NB4 (cell line): ENCODE measurements around the gene PON2.

Experiments used
- MYC ChIP-seq: IDR thresholded peaks from 2 replicates; pipeline ENCODE4 v1.6.1; 2011; ENCODE audit warnings: low read depth, low read length
- POLR2A ChIP-seq: IDR thresholded peaks from 2 replicates; pipeline ENCODE4 v1.6.1; 2011; ENCODE audit warnings: mild to moderate bottlenecking; ENCODE audit not compliant: insufficient read length; ENCODE audit errors: extremely low read depth
- TF ChIP-seq, protein P1 (sequence below): IDR thresholded peaks from one replicate; pipeline ENCODE4 v1.5.1; 2012; ENCODE audit warnings: low read depth, low read length
- TF ChIP-seq, protein P2 (sequence below): IDR thresholded peaks from 2 replicates; pipeline ENCODE4 v1.6.1; 2011; ENCODE audit warnings: low read depth, low read length

DNA sequence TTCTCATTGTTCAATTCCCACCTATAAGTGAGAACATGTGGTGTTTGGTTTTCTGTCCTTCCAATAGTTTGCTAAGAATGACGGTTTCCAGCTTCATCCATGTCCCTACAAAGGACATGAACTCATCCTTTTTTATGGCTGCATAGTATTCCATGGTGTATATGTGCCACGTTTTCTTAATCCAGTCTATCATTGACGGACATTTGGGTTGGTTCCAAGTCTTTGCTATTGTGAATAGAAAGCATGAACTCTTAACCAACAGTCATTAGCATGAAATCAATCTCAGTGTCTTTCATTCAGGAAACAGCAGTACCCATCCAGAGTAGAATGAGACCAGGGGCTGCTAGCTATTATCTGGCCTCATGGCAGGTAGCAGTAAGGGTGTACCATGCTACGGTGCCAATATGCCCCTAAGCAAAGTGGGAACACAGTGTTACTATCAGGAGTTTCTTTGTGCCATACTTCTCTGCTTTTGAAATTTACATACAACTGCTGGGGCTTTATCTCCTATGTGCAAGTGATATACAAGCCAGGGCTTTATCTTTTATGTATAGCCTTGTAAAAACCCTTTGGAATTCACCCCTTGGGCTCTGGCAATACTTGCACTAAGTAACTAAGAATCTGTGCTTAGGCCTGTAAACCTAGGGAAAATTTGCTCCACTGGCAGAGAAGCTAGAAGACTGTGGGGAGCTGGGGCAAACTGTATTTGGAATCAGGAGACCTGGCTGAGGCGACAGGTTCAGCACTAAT lies 5.4 kb downstream of the PON2 start:
- TF ChIP-seq MYC = no peak
- no peak for TF ChIP-seq POLR2A
- TF ChIP-seq, protein P1, sequence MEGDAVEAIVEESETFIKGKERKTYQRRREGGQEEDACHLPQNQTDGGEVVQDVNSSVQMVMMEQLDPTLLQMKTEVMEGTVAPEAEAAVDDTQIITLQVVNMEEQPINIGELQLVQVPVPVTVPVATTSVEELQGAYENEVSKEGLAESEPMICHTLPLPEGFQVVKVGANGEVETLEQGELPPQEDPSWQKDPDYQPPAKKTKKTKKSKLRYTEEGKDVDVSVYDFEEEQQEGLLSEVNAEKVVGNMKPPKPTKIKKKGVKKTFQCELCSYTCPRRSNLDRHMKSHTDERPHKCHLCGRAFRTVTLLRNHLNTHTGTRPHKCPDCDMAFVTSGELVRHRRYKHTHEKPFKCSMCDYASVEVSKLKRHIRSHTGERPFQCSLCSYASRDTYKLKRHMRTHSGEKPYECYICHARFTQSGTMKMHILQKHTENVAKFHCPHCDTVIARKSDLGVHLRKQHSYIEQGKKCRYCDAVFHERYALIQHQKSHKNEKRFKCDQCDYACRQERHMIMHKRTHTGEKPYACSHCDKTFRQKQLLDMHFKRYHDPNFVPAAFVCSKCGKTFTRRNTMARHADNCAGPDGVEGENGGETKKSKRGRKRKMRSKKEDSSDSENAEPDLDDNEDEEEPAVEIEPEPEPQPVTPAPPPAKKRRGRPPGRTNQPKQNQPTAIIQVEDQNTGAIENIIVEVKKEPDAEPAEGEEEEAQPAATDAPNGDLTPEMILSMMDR = no peak
- TF ChIP-seq, protein P2, sequence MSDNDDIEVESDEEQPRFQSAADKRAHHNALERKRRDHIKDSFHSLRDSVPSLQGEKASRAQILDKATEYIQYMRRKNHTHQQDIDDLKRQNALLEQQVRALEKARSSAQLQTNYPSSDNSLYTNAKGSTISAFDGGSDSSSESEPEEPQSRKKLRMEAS = no peak
